HG02763 (cell line): ENCODE data around the gene CEMP1.

Experiments
- ATAC-seq: cut with Tn5 transposase; IDR thresholded peaks from one replicate; pipeline ENCODE4 v1.9.1; 2021; ENCODE audit warnings: mild to moderate bottlenecking, moderate library complexity; ENCODE audit not compliant: unreplicated experiment

The CEMP1 gene

DNA sequence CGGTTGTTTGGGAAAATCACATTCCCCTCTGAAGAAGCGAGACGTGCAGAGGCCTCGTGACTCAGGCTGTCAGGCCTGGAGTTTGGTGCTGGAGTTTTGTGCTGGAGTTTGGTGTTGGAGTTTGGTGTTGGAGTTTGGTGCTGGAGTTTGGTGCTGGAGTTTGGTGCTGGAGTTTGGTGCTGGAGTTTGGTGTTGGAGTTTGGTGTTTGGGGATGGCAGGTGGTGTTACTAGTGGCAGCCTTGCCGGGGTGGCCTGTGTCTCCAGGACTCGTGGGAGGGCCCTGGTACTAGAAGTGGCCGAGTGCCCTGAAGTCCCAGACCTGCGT lies 43.7 kb downstream of the CEMP1 start:
- ATAC-seq = no peak

DNA sequence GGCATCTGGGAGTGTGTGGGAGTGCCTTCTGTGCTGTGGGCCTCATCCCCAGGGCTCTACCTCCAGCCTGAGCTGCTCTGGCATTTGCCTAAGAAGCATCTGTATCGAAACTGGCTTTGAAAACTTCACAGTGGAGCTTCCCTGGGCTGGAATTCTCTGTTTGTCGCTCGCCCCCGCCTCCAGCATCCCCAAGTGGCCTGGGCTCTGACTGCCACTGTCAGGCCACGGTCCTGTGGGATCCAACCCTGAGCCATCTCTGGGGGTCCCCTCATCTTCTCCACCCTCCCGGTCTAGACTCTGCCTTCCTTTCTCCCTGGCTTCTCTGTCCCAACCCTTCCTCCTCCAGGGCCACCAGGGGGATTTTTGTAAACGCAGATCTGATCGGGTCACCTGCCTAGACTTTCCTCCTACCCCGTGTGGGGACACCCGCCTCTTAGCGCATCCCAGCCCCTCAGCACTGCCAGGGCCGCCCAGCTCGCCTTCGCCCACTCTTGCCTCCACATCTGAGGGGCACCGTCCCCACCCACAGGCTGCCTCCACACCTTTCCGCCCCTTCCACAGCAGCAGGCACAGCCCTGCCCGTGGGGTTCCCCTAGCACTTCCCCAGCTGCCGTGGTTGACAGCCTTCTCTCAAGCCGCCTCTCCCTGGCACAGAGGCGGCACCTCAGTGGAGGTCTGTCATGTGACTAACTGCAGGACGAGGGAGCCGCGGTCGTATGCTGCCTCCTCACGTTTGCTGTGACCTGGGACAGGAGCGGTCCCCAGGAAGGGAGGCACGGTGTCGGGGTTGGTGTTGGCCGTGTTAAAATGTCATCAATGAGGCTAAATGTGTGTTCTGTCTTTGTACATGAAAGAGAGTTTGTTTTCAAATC lies 44.3 kb downstream of the CEMP1 start:
- peak; percentile 63 for ATAC-seq

DNA sequence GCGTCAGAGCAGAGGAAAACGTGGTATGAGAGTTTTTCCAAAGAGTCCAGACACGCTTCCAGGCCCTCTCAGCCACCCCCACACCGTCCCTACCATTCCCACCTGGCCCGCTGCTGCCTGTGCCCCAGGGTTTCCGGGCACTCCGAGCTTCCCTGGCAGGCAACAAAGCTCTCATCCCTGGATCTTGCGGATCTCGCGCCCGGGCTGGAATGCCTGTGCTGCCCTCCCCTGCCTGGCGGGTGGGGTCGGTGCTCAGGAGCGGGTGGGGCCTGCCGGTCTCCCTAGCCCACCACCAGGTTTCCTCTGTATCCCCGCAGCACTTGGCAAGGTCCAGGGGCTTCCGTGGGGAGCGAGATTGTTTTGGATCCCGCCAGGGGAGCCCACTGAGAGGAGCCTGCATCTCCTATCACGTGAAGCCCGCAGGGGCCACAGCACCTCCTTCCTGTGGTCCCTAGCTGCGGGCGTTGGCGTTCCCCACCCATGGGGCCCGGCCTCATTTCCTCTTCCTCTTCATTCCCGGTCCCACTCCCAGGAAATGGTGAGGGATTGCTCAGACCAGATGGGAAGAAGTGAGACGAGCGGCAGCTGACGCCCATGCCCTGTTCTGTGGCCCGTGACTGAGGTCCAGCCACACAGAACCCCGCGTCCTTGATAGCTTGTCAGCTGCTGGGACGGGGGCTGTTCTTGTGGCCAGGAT lies 45.2 kb downstream of the CEMP1 start:
- no peak for ATAC-seq

DNA sequence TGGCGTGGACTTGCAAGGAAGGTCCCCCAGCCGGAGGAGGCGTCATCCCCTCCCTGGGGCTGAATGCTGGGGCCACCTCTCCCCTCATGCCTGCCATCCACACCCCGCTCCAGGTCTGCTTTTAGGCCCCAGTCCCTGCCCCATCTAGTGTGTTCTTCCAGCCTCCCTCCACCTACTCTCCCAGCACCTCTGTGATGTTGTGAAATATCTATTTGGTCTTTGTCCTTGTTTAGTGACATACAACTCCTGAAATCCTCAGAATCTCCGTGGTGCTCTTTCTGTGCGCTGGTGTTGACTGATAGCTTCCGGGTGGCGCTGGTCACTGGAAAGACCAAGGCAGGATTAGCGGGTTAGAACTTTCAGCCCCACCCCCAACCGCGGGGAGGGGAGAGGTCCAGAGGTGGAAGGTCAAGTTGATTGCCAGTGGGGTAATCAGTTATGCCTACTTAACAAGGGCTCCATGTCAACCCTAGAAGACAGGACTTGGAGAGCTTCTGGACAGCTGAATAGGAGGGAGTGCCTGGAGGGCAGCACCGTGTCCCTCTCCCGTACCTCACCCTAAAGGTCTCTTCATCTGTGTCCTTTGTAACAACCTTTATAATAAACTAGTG lies 46.2 kb downstream of the CEMP1 start:
- no peak for ATAC-seq

DNA sequence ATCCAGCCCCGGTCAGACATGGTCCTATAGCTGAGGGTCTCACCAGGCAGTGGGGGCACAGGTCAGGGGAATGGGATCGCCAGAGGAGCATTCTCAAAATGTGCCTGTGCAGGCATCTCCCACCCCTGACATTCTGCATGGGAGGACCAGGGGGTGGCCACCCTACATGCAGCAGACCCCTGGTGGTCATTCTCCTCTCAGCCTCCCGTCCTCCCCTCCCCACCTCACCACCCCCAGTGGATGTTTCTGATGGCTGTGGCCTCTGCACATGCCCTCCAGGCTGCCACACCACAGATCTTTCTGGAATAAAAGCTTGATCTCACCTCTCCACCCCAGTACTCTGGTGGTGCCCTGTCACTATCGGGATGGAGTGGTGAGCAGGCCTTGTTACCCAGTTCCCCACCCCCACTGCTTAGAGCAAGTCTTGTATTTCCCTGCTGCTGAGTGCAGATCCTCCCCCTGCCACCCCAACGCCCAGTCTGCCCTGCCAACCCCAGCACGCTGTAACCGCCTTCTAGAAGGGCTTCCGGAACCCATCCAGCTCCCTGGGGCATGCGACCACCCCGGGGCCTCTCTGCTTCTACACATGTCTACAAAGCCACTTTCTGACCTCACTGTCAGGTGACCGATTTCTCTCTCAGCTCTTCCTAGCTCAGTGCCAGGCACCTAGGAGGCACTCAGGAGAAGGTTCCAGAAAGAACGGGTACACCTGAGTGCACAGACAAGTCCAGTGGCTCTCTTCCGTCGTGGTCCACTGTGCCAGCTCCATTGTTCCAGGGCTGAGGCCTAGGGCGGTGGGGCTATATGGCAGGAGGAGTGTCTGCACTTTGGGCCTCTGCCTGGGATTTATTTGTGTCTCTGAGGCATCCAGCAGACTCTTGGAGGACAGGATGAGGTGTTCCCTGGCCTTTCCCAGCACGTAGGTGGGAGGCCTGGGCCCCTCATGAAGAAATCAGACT lies 47.0 kb downstream of the CEMP1 start:
- ATAC-seq = no peak

DNA sequence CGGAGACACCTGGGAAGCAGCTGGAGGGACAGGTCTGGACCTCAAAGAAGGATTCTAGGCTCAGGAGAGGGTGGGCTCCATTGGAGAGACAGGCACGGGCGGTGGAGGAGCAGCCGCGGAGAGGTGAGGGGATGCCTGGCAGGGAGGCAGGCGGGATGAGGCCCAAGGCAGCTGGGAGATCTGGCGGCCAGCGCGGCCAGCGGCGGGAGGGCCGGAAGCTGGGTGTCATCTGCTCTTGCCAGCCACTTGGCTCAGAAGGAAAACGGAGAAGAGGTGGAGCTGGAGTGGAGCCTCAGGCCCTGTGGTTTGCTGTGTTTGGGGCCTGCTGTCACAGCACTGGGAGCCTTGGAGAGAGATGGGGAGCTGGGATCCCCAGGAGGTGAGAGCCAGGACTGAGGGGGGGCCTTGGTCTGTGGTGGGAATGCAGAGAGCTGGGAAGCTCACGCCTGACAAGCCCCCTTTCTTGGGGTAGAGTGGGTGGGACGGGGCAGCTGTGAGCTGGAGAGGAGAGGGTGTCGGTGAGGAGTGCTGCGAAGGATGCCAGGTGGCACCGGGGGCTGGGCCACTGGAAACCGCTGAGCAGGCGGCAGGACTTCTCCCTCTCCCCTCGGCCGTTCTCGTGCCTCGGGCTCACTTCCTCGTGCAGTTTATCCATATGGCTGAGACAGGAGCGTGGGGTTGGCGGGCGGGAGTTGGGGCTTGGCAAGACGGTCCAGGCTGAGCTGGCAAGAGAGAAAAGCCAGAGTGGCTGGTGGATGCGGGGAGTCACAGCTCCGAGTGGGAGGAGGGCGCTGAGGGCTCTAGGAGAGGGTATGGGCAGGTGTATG lies 48.3 kb downstream of the CEMP1 start:
- no peak for ATAC-seq

DNA sequence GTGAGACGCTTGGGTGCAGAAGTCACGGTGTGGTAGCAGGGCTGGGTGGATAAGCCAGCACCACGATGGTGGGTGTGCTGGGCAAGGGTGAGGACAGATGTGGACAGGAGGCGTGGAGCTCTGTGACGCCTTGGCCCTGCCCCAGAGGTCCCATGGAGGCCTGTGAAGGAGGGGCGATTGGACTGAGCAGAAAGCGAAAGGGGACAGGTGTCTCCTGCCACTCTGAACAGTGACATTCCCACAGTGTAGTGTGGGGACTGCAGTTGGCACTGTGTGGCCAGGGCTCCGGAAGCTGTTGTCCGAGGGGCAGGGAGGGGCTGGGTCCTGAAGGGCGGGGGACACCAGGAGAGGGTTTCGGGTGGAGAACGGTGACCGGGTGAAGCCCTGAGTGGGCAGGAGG lies 49.0 kb downstream of the CEMP1 start:
- no peak for ATAC-seq

DNA sequence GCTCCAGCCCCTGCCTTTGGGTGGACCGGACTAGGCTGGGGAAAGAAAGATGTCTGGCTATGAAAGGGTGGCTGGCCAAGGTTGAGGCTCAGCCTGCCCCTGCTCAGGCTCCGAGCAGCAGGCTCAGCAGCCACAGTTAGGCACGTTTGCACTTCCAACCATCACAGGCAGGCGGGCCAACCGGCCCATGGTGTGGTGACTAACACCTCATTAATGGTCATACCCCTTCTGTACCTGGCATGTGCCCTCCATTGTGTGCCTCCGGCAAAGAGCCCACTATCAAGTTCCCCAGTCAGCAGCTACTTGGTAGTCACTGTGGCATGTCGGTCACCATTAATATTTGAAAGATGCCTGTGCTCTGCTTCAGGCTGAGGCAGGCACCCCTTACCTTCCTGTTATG lies 49.5 kb downstream of the CEMP1 start:
- ATAC-seq = no peak

DNA sequence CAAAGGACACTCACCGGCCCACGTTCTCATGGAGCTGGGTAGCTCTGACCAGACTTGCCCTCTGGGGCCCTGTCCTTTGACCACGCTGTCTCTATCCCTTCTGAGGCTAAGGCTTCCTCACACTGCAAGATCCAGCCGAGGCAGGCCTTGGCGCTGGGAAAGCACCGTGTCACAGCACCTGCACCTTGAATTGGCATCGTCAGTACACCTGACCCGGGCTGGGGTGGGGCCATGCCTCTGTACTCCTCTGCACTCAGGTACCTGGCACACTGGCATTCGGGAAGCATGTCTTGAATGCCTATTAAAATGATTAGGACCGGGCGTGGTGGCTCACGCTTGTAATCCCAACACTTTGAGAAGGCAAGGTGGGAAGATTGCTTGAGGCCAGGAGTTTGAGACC lies 50.3 kb downstream of the CEMP1 start:
- no peak for ATAC-seq
